Activated naive CD4-positive, alpha-beta T cell treated with anti-CD3 and anti-CD28 coated beads, Interleukin-2, amount 10 ng/mL, durations not matched to agents 5 hours and 36 hours (primary cell): ENCODE data around the gene CDH11. TPM values are rescaled to one million over a fixed set of nuclear protein-coding genes. Genes with fewer than 3 reads are reported as not detected.

Experiments
- total RNA-seq, 2 experiments: library from RNA; stranded (reverse); gene quantifications; one replicate each; pipeline ENCODE4 v1.2.3, GENCODE V29; 2021

The CDH11 gene
- not detected for total RNA-seq

GRCh38 chr16:65121870-65122723 is at the start of gene CDH11:
CDH11 (minus strand) TSS chr16:65122063; CDS start chr16:65004869, 117,194 bp downstream.

